Measurements from ENCODE around the gene TSPAN5. TPM values are rescaled to one million over a fixed set of nuclear protein-coding genes. Genes with fewer than 3 reads are reported as not detected.

Gene TSPAN5
- total and polyA plus RNA-seq, 8 donors = 0.23 to 2.6 (median 1.2) TPM

DNA sequence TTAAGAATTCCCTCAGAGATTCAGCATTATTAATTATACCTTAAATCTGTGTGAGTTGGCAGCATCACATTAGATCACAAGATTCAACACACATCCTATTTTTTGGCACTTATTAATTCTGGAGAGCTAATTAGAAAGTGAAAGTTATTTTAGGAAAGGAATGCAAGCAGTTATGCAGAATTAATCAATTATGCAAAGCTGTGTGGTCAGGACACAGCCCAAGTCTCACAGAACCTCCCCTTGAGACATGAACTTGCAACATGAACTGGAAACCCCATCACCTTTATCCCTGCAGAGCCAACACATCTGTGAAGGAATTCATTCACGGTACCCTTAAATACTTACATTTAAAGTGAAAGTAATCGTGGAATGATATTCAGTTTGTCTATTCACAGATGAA is 80.5 kb downstream of the TSPAN5 start:
- Histone ChIP-seq H3K27ac (no peak overlapping the region), H3K4me1 (no peaks in the 10 kb centered on the region), H3K9me3 (no peaks in the 10 kb centered on the region), H3K27me3 (no peaks in the 10 kb centered on the region), H3K4me3 (no peak overlapping the region), H3K36me3 (no peaks in the 10 kb centered on the region)
- DNase-seq = no peak
- intact Hi-C loops (cut with DNase I) = no loop called here
- WGBS, 2 donors = 50 to 53% methylated on average over 2 of the region's 2 CpGs
- TF ChIP-seq, protein P1, sequence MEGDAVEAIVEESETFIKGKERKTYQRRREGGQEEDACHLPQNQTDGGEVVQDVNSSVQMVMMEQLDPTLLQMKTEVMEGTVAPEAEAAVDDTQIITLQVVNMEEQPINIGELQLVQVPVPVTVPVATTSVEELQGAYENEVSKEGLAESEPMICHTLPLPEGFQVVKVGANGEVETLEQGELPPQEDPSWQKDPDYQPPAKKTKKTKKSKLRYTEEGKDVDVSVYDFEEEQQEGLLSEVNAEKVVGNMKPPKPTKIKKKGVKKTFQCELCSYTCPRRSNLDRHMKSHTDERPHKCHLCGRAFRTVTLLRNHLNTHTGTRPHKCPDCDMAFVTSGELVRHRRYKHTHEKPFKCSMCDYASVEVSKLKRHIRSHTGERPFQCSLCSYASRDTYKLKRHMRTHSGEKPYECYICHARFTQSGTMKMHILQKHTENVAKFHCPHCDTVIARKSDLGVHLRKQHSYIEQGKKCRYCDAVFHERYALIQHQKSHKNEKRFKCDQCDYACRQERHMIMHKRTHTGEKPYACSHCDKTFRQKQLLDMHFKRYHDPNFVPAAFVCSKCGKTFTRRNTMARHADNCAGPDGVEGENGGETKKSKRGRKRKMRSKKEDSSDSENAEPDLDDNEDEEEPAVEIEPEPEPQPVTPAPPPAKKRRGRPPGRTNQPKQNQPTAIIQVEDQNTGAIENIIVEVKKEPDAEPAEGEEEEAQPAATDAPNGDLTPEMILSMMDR (IDR thresholded peaks at IDR 0.05) = no peak
- no peak for ATAC-seq
- FAIRE-seq = no peak

DNA sequence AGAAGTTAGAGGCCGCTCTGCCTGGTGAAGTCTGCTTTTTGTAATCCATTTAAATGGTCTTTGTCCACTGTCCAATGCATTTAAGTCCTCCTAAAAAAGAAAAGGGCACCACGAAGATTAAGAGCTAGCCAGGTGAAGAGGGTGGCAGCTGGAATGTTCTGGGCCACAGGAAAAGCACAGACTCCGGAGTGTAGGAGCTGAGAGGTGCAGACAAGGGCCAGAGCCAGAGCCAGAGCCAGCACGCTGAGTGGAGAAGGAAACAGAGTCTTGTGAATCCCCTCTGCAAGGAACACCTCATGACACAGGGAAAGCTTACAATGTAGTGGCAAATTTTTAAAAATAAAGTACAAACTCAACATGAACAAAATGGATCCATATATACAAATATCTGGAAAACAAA is 83.6 kb downstream of the TSPAN5 start:
- no peak for ATAC-seq
- no peak overlapping the region for H3K4me3 ChIP-seq
- TF ChIP-seq, protein P1 (IDR thresholded peaks at IDR 0.05) = no peak
- 86 to 89% methylated on average over 4 of the region's 4 CpGs for WGBS, 2 donors
- no peaks in the 10 kb centered on the region for H3K4me1 ChIP-seq
- no peaks in the 10 kb centered on the region for H3K27me3 ChIP-seq
- no peaks in the 10 kb centered on the region for H3K9me3 ChIP-seq
- intact Hi-C loops (cut with DNase I) = no loop called here
- no peaks in the 10 kb centered on the region for H3K36me3 ChIP-seq
- no peak for FAIRE-seq
- DNase-seq = no peak
- no peak overlapping the region for H3K27ac ChIP-seq

DNA sequence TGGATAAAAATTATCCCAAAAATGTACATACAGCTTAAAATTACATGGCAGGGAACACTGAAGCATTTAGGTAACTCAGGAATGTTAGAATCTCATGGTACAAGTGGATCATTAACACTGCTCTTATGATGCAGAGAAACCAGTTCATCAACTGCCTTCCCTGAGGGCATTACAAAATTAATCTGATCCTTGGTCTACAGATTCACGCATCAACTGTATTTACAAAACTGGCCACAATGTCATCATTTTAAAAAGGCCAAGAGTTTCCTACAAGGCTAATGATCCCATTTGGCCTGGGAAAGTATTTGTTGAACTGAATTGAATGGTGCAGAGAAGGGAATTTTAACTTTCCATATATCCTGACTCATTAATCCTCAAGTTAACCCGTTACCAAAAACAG is 84.6 kb downstream of the TSPAN5 start:
- TF ChIP-seq, protein P1 (IDR thresholded peaks at IDR 0.05) = no peak
- Histone ChIP-seq H3K9me3 (no peaks in the 10 kb centered on the region), H3K36me3 (no peaks in the 10 kb centered on the region), H3K4me1 (no peaks in the 10 kb centered on the region), H3K27ac (no peak overlapping the region), H3K27me3 (no peaks in the 10 kb centered on the region), H3K4me3 (no peak overlapping the region)
- DNase-seq = no peak
- peak in 2 of 4 donors; percentile 65 to 73 for ATAC-seq
- 51 to 63% methylated on average over 2 of the region's 2 CpGs for WGBS, 2 donors
- FAIRE-seq = no peak
- intact Hi-C loops (cut with DNase I) = no loop called here

DNA sequence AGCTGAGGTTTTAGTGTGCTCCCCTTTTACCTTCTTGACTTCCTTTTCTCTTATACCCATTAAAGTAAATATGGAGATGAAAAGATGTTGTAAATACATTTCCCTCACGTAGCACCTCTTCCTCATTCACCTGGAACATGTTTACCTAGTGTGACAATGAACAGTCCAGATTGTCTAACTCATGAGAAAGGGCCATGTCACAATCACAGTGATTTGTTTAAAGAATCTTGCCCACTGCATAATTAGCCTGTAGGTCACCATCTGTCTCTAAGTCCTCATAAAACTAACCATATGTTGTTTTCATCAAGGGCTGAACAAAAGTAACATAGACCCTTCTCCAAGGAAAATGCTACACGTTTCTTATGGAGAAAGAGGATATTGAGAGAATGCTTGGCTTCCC is 85.7 kb downstream of the TSPAN5 start:
- WGBS, 2 donors = 57 to 80% methylated on average over 2 of the region's 2 CpGs
- intact Hi-C loops (cut with DNase I) = no loop called here
- TF ChIP-seq, protein P1 (IDR thresholded peaks at IDR 0.05) = no peak
- Histone ChIP-seq H3K4me1 (no peaks in the 10 kb centered on the region), H3K27ac (no peak overlapping the region), H3K4me3 (no peak overlapping the region), H3K36me3 (no peaks in the 10 kb centered on the region), H3K9me3 (no peaks in the 10 kb centered on the region), H3K27me3 (no peaks in the 10 kb centered on the region)
- DNase-seq (no peak), ATAC-seq (peak in 2 of 4 donors; percentile 37 to 58), FAIRE-seq (no peak)

DNA sequence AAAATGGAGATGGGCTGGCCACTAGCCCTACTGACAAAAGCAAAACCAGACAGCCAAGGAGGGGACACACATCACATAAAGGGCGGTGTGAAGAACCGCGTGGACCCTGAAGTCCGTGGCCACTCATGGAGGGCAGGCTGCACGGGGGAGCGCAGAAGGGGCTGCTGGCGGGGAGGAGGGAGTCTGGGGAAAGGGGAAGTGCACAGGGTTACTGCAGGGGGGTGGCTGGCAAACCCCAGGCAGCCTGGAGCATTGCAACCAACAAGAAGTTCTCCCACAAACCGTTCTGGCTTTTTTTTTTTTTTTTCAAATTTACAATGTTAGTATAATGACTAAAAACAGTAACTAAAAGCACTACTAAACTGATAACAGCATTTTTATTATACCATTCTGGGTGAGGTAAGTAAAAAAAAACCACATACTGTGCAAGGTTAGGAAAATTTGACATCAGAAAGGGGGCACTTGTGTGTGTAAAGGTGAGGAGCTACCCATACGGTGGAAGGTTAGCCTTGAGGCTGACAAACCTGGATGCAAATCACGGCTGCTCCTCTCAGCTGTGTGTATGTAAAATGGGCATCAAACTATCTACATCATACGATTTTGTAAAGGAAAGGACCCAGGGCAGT is 87.1 kb downstream of the TSPAN5 start:
- DNase-seq (no peak), ATAC-seq (no peak), FAIRE-seq (no peak)
- H3K36me3 ChIP-seq = no peaks in the 10 kb centered on the region
- no peaks in the 10 kb centered on the region for H3K4me1 ChIP-seq
- TF ChIP-seq, protein P1 (IDR thresholded peaks at IDR 0.05) = no peak
- no peaks in the 10 kb centered on the region for H3K9me3 ChIP-seq
- H3K27ac ChIP-seq = no peak overlapping the region
- intact Hi-C loops (cut with DNase I) = no loop called here
- 89 to 95% methylated on average over 11 of the region's 11 CpGs for WGBS, 2 donors
- H3K4me3 ChIP-seq = no peak overlapping the region
- no peaks in the 10 kb centered on the region for H3K27me3 ChIP-seq

All from pancreas (tissue), 10 donors.